OCI-LY7 (cell line): ENCODE data around the gene STIM2. TPM values are rescaled to one million over a fixed set of nuclear protein-coding genes. Genes with fewer than 3 reads are reported as not detected.

ENCODE experiments used
- BruUV-seq: library from RNA; stranded (reverse); fragments of 400-500 nt; replicated peaks from 2 replicates; lab custom pipeline; 2021; lab: Mats Ljungman, UMichigan
- CTCF ChIA-PET: fragments of 300-600 bp; sonication (Branson Sonifier 250); formaldehyde crosslinking; loops from one replicate; lab custom pipeline; 2022; ENCODE audit warnings: antibody characterized with exemption; ENCODE audit not compliant: unreplicated experiment; lab: Charles Lee
- POLR2A ChIA-PET: fragments of 300-600 bp; sonication (Branson Sonifier 250); formaldehyde crosslinking; loops from one replicate; lab custom pipeline; 2022; ENCODE audit warnings: antibody characterized with exemption; lab: Charles Lee
- DNase-seq: peaks from one replicate; pipeline ENCODE4 v3.0.0-alpha.2; 2015; ENCODE audit warnings: low spot score
- H2AFZ ChIP-seq: fragments of 200-600 bp; sonication (generic), shearing (Covaris generic); 2 replicates; pipeline ENCODE4 v1.6.1; 2014; ENCODE audit warnings: mild to moderate bottlenecking, antibody characterized with exemption, low read length, moderate library complexity
- H3K27ac ChIP-seq: fragments of 200-600 bp; sonication (generic); 2 replicates; pipeline ENCODE4 v1.5.1; 2014; ENCODE audit warnings: mixed run types, low read depth, mild to moderate bottlenecking, moderate library complexity, low read length, inconsistent platforms; ENCODE audit not compliant: poor library complexity, severe bottlenecking
- H3K36me3 ChIP-seq: fragments of 200-600 bp; sonication (generic); 2 replicates; pipeline ENCODE4 v1.6.1; 2014; ENCODE audit warnings: mild to moderate bottlenecking, antibody characterized with exemption, low read length, moderate library complexity, mixed read lengths; ENCODE audit not compliant: insufficient read depth
- H3K4me1 ChIP-seq: fragments of 200-600 bp; sonication (generic); 2 replicates; pipeline ENCODE4 v1.5.1; 2014; ENCODE audit warnings: mild to moderate bottlenecking, low read length; ENCODE audit not compliant: insufficient read depth, poor library complexity, severe bottlenecking
- H3K4me2 ChIP-seq: fragments of 200-600 bp; sonication (generic); 2 replicates; pipeline ENCODE4 v1.6.1; 2014; ENCODE audit warnings: mild to moderate bottlenecking, low read length
- H3K4me3 ChIP-seq: fragments of 200-600 bp; sonication (generic); 2 replicates; pipeline ENCODE4 v1.5.1; 2014; ENCODE audit warnings: mild to moderate bottlenecking, low read depth, low read length; ENCODE audit not compliant: poor library complexity, severe bottlenecking
- H3K79me2 ChIP-seq: fragments of 200-600 bp; sonication (generic); 2 replicates; pipeline ENCODE4 v1.6.1; 2016; ENCODE audit warnings: low read depth, mild to moderate bottlenecking, low read length, moderate library complexity, mixed read lengths; ENCODE audit not compliant: insufficient read depth
- H3K9me2 ChIP-seq: fragments of 200-600 bp; sonication (generic); 2 replicates; pipeline ENCODE4 v1.6.1; 2016; ENCODE audit warnings: mild to moderate bottlenecking, low read length, mixed read lengths; ENCODE audit not compliant: insufficient read depth
- H3K9me3 ChIP-seq: fragments of 200-600 bp; sonication (generic); 2 replicates; pipeline ENCODE4 v1.6.1; 2014; ENCODE audit warnings: mild to moderate bottlenecking, mixed run types, low read length, mixed read lengths
- H4K20me1 ChIP-seq: fragments of 200-600 bp; sonication (generic); 2 replicates; pipeline ENCODE4 v1.6.1; 2014; ENCODE audit warnings: mild to moderate bottlenecking, antibody characterized with exemption, low read length, moderate library complexity, mixed read lengths; ENCODE audit not compliant: insufficient read depth
- CTCF ChIP-seq: fragments of 200-600 bp; sonication (generic); conservative IDR thresholded peaks from 2 replicates; pipeline ENCODE4 v1.5.1; 2014; ENCODE audit warnings: mild to moderate bottlenecking, antibody characterized with exemption, low read length, moderate library complexity, mixed read lengths
- EZH2phosphoT487 ChIP-seq: fragments of 200-600 bp; sonication (generic); IDR thresholded peaks from 2 replicates; pipeline ENCODE4 v1.6.1; 2018; ENCODE audit warnings: low read depth, borderline replicate concordance, mild to moderate bottlenecking, mixed run types, antibody characterized with exemption, low read length, moderate library complexity, mixed read lengths
- intact Hi-C: fragments of 100-400 bp; cut with micrococcal nuclease; formaldehyde crosslinking; loops from one replicate; pipeline ENCODE4 v1.10.0; 2022; ENCODE audit not compliant: unreplicated experiment
- total RNA-seq, 2 experiments: library from RNA; depleted of rRNA in 1 of 2; stranded (reverse); fragments of >200 nt in 1 of 2; shearing (Covaris generic) in 1 of 2; gene quantifications; 2 replicates each; pipeline ENCODE4 v1.2.3, GENCODE V29; 2014 to 2022

Gene STIM2
- total RNA-seq, 2 experiments from 2014 or later, result 108 to 309 TPM

- CTCF ChIA-PET, result no interaction called here
- POLR2A ChIA-PET, result interaction anchor here (1.4 to 14.4 kb wide), 4 partner anchors 8 to 19 kb away, joined by 3 to 440 read pairs (median 52); partner anchors contain the start of gene STIM2
- H3K9me2 ChIP-seq, result no peaks in the 10 kb centered on the region
Measured at GRCh38 chr4:26837993-26838842, 22.4 kb upstream of the STIM2 start.

GRCh38 chr4:26839016-26839415 lies 21.6 kb upstream of the STIM2 start:
- Histone ChIP-seq H3K9me3 (peaks cover 35% of the 10 kb centered on the region; the same call in 1 of the 2 replicates), H3K9me2 (no peaks in the 10 kb centered on the region), H3K36me3 (peaks cover 25% of the 10 kb centered on the region), H3K79me2 (no peaks in the 10 kb centered on the region), H3K4me3 (no peak overlapping the region), H3K27ac (peak overlapping the region; percentile 42), H4K20me1 (no peaks in the 10 kb centered on the region), H2AFZ (peak overlapping the region; percentile 54), H3K4me1 (peaks cover 60% of the 10 kb centered on the region), H3K4me2 (no peak overlapping the region)
- intact Hi-C loops, result no loop called here
- ChIA-PET POLR2A (interaction anchor here (1.1 to 14.4 kb wide), 4 partner anchors 9 to 47 kb away, joined by 4 to 440 read pairs (median 52); partner anchors contain the start of gene STIM2), CTCF (interaction anchor here (0.5 kb wide), 2 partner anchors 12 to 19 kb away, joined by 3 read pairs; no protein-coding TSS in a partner anchor)
- TF ChIP-seq CTCF (no peak), EZH2phosphoT487 (no peak)
- no TSS peak for BruUV-seq
- no peak for DNase-seq

More at GRCh38 chr4:26837993-26838842, 22.4 kb upstream of the STIM2 start:
- H3K4me1 ChIP-seq, result peaks cover 63% of the 10 kb centered on the region
- peaks cover 35% of the 10 kb centered on the region; the same call in 1 of the 2 replicates for H3K9me3 ChIP-seq
- intact Hi-C loops, result no loop called here
- H3K36me3 ChIP-seq, result peaks cover 26% of the 10 kb centered on the region
- H4K20me1 ChIP-seq, result no peaks in the 10 kb centered on the region
- H3K27ac ChIP-seq, result peak overlapping the region; percentile 42
- peak overlapping the region; percentile 54 for H2AFZ ChIP-seq
- TF ChIP-seq EZH2phosphoT487 (no peak), CTCF (no peak)
- no TSS peak for BruUV-seq
- H3K4me3 ChIP-seq, result no peak overlapping the region
- DNase-seq, result peak; percentile 49
- no peaks in the 10 kb centered on the region for H3K79me2 ChIP-seq
- H3K4me2 ChIP-seq, result peak overlapping the region; percentile 23; the same call in 1 of the 2 replicates
